HUES6 (cell line): Measurements from ENCODE around the gene TBC1D5.

Source experiments
- H3K27ac ChIP-seq: 2 replicates; pipeline ENCODE4 v1.7.0; 2013; ENCODE audit warnings: low read depth, mild to moderate bottlenecking, low read length, inconsistent platforms
- H3K27me3 ChIP-seq: 2 replicates; pipeline ENCODE4 v1.6.1; 2013; ENCODE audit warnings: low read length; ENCODE audit not compliant: control insufficient read depth, insufficient read depth
- H3K36me3 ChIP-seq: 2 replicates; pipeline ENCODE4 v1.6.1; 2013; ENCODE audit warnings: low read length; ENCODE audit not compliant: control insufficient read depth, insufficient read depth
- H3K4me1 ChIP-seq: 2 replicates; pipeline ENCODE4 v1.6.1; 2013; ENCODE audit warnings: low read length; ENCODE audit not compliant: control insufficient read depth, insufficient read depth
- H3K4me3 ChIP-seq: 2 replicates; pipeline ENCODE4 v1.5.1; 2013; ENCODE audit warnings: low read depth, low read length
- H3K9ac ChIP-seq: one replicate; pipeline ENCODE4 v1.6.1; 2013; ENCODE audit warnings: mild to moderate bottlenecking, low read length
- H3K9me3 ChIP-seq: 2 replicates; pipeline ENCODE4 v1.6.1; 2013; ENCODE audit warnings: low read depth, low read length; ENCODE audit not compliant: control insufficient read depth, insufficient read depth

Gene TBC1D5

GRCh38 chr3:17194116-17194515 is 548.3 kb downstream of the TBC1D5 start:
- Histone ChIP-seq H3K4me3 (no peak overlapping the region), H3K27ac (no peak overlapping the region), H3K9ac (no peak overlapping the region), H3K36me3 (no peaks in the 10 kb centered on the region), H3K9me3 (no peaks in the 10 kb centered on the region), H3K4me1 (peaks cover 10% of the 10 kb centered on the region), H3K27me3 (no peaks in the 10 kb centered on the region)

- no peaks in the 10 kb centered on the region for H3K36me3 ChIP-seq
- no peak overlapping the region for H3K9ac ChIP-seq
- no peak overlapping the region for H3K27ac ChIP-seq
- no peaks in the 10 kb centered on the region for H3K9me3 ChIP-seq
- no peaks in the 10 kb centered on the region for H3K27me3 ChIP-seq
- no peak overlapping the region for H3K4me3 ChIP-seq
- H3K4me1 ChIP-seq, result peaks cover 11% of the 10 kb centered on the region
Observed at GRCh38 chr3:17192995-17193394, 549.4 kb downstream of the TBC1D5 start.

- Histone ChIP-seq H3K9ac (no peak overlapping the region), H3K4me1 (peaks cover 12% of the 10 kb centered on the region; the same call in 1 of the 2 replicates), H3K9me3 (no peaks in the 10 kb centered on the region), H3K27me3 (no peaks in the 10 kb centered on the region), H3K4me3 (no peak overlapping the region), H3K36me3 (no peaks in the 10 kb centered on the region), H3K27ac (no peak overlapping the region)
Observed at GRCh38 chr3:17190353-17191078, 551.9 kb downstream of the TBC1D5 start.

GRCh38 chr3:17188378-17188777 is 554.1 kb downstream of the TBC1D5 start:
- no peaks in the 10 kb centered on the region for H3K9me3 ChIP-seq
- H3K4me3 ChIP-seq, result no peak overlapping the region
- no peak overlapping the region for H3K27ac ChIP-seq
- H3K27me3 ChIP-seq, result no peaks in the 10 kb centered on the region
- H3K9ac ChIP-seq, result no peak overlapping the region
- peaks cover 12% of the 10 kb centered on the region; the same call in 1 of the 2 replicates for H3K4me1 ChIP-seq
- H3K36me3 ChIP-seq, result no peaks in the 10 kb centered on the region

- no peak overlapping the region for H3K9ac ChIP-seq
- no peak overlapping the region for H3K4me3 ChIP-seq
- no peaks in the 10 kb centered on the region for H3K36me3 ChIP-seq
- no peaks in the 10 kb centered on the region for H3K27me3 ChIP-seq
- H3K9me3 ChIP-seq, result no peaks in the 10 kb centered on the region
- H3K27ac ChIP-seq, result no peak overlapping the region
- peaks cover 10% of the 10 kb centered on the region; the same call in 1 of the 2 replicates for H3K4me1 ChIP-seq
Observed at GRCh38 chr3:17187589-17188184, 554.7 kb downstream of the TBC1D5 start.

- no peak overlapping the region for H3K9ac ChIP-seq
- no peaks in the 10 kb centered on the region for H3K36me3 ChIP-seq
- no peak overlapping the region for H3K4me3 ChIP-seq
- H3K9me3 ChIP-seq, result no peaks in the 10 kb centered on the region
- H3K27me3 ChIP-seq, result no peaks in the 10 kb centered on the region
- H3K27ac ChIP-seq, result no peak overlapping the region
- peaks cover 7% of the 10 kb centered on the region; the same call in 1 of the 2 replicates for H3K4me1 ChIP-seq
Observed at GRCh38 chr3:17183951-17184550, 558.4 kb downstream of the TBC1D5 start.

- H3K27me3 ChIP-seq, result no peaks in the 10 kb centered on the region
- no peaks in the 10 kb centered on the region; the same call in 1 of the 2 replicates for H3K4me1 ChIP-seq
- no peaks in the 10 kb centered on the region for H3K36me3 ChIP-seq
- H3K9me3 ChIP-seq, result no peaks in the 10 kb centered on the region
- H3K9ac ChIP-seq, result no peak overlapping the region
- no peak overlapping the region for H3K27ac ChIP-seq
- H3K4me3 ChIP-seq, result no peak overlapping the region
Observed at GRCh38 chr3:17182166-17182565, 560.3 kb downstream of the TBC1D5 start.

GRCh38 chr3:17181413-17181907 is 561.0 kb downstream of the TBC1D5 start:
- Histone ChIP-seq H3K9me3 (no peaks in the 10 kb centered on the region), H3K4me3 (no peak overlapping the region), H3K27ac (no peak overlapping the region)

GRCh38 chr3:17179381-17180205 is 562.8 kb downstream of the TBC1D5 start:
- H3K36me3 ChIP-seq, result no peaks in the 10 kb centered on the region
- H3K27me3 ChIP-seq, result no peaks in the 10 kb centered on the region
- no peaks in the 10 kb centered on the region for H3K9me3 ChIP-seq
- no peak overlapping the region for H3K9ac ChIP-seq
- H3K27ac ChIP-seq, result no peak overlapping the region
- no peaks in the 10 kb centered on the region for H3K4me1 ChIP-seq
- H3K4me3 ChIP-seq, result no peak overlapping the region

More at GRCh38 chr3:17181413-17181907, 561.0 kb downstream of the TBC1D5 start:
- Histone ChIP-seq H3K9ac (no peak overlapping the region), H3K4me1 (no peaks in the 10 kb centered on the region), H3K27me3 (no peaks in the 10 kb centered on the region), H3K36me3 (no peaks in the 10 kb centered on the region)

- no peak overlapping the region for H3K4me3 ChIP-seq
- no peaks in the 10 kb centered on the region for H3K36me3 ChIP-seq
- no peaks in the 10 kb centered on the region for H3K9me3 ChIP-seq
- H3K27ac ChIP-seq, result no peak overlapping the region
- H3K27me3 ChIP-seq, result no peaks in the 10 kb centered on the region
- H3K9ac ChIP-seq, result no peak overlapping the region
- no peaks in the 10 kb centered on the region for H3K4me1 ChIP-seq
Observed at GRCh38 chr3:17176757-17177156, 565.7 kb downstream of the TBC1D5 start.
